Amniotic epithelial cell (primary cell): Measurements from ENCODE around the gene KRTAP12-2.
"Not testable (repeated sequence)": the region's sequence is repeated elsewhere in the genome, so short reads cannot be mapped to it uniquely, and the experiment has no call there.

Source experiments
- DNase-seq: peaks from one replicate; pipeline ENCODE4 v3.0.0-alpha.2; 2010; ENCODE audit warnings: low read depth

Gene KRTAP12-2

DNA sequence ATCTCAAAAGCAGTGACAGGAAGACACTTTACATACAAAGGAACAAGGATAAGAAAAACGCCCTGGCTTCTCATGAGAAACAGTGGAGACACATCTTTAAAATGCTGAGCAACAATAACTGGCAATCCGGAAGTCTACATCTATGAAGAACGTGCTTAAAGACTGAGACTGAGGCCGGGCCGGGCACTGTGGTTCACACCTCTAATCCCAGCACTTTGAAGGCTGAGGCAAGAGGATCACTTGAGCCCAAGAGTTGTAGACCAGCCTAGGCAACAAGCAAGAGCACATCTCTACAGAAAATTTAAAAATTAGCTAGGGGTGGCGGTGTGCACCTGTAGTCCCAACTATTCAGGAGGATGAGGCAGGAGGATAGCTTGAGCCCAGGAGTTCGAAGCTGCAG is 17.4 kb upstream of the KRTAP12-2 start:
- DNase-seq, result no peak

DNA sequence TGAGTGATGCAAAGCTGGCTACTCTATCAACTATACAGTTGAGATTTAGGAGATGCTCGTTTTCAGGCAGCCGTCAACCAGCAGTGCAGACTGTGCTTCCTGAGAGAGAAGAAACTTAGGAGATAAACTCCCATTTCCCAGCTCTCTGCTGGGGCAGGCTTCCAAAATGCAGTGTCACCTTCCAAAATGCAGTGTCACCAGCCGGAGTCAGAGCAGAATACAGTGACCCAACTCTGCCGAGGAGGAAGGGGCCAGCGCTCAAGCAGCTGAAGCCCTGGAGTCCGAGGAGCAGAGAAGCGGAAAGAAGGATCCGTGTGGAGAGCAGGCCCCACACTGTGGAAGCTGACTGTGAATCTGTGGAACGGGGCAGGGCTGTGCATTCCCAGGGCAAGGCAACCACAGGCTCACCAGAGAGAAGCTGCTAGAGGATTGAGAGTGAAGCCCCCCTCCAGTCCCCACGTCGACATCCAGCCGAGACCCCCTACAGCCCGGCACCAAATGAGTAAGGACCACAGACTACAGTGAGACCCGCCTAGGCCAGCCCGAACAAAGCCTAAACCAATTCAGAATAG is 15.9 kb upstream of the KRTAP12-2 start:
- no peak for DNase-seq

DNA sequence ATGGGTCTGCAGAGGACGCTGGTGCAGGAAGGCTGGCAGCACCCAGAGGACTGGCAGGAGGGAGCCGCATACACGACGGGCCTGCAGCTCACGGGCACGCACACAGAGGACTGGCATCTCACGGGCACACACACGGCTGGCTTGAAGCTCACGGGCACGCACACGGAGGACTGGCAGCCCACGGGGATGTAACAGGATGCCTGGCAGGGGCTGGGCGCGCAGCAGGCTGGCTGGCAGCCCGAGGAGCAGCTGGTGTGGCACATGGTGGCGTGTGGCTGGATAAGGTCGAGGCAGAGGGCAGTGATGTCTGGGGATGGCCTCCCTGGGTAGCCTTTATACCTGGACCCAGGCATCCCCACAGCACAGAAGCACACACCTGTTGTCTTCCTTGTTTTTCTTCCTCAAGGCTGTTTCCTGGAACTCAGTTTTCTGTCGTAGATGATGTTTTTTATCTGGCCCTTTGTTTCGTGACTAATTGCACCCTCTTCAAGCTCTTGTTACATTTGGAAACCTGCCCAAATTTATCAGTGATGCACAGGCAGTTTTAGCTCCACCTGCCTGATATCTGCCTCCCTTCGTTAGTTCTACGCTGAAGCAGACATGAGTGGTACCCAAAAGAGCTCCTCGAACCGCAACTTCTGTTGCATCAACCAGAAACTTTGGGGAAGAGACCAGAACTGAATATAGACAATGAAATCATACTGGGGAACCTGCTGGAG is 15.3 kb upstream of the KRTAP12-2 start, which contains the start of gene KRTAP12-1:
Gene KRTAP12-1 (minus strand): TSS at position 303 of the 719 bp plus-strand sequence. CDS start 40 bp downstream, at position 263.
- DNase-seq, result no peak

DNA sequence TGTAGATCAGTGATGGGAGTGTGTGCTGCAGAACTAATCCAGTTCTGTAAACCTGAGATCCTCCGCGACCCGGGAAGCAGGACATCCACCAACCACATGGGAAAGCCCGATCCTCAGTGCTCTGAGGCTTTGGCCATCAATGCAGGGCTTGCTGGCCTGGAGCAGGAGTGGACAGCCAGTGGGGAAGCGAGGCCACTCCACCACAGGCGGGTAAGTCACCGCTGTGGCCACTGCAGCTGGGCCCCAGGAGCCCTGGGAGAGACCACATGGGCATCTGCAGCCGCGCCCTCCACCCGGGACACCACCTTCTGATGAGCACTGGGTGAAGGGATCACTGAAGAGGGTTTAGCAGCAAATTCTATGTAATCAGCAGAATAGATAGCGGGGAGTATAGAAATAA is 14.4 kb upstream of the KRTAP12-2 start:
- no peak for DNase-seq

DNA sequence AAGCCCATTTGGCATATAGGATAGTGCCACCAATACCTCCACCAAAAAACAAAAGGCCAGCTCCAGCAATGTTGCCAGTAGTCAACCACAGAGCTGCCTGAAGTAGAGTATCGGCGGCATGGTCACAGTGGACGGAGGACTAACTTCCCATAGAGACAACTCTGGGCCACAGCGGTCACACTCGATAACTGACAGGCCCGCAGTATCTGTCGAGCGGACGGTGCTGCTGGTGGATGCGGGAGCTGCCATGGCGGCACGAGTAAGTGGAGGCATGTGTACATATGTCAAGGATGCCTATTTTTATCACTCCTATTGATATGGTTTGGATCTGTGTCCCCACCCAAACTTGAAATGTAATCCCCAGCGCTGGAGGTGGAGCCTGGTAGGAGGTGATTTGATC is 11.2 kb upstream of the KRTAP12-2 start:
- DNase-seq, result no peak

DNA sequence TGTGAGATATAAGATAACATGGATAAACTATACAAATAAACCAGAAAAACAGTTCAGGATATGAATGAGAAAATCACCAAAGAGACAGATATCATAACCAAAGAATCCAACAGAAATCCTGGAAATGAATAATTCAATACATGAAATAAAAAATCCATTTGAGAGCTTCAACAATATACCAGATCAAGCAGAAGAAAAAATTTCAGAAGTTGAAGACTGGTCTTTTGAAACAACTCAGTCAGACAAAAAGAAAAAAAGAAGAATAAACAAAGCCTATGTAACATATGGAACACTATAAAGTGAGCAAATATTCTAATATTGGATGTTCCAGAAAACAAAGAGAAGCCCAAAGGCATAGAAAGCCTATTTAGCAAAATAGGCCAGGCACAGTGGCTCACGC is 5.2 kb upstream of the KRTAP12-2 start:
- DNase-seq, result no peak

DNA sequence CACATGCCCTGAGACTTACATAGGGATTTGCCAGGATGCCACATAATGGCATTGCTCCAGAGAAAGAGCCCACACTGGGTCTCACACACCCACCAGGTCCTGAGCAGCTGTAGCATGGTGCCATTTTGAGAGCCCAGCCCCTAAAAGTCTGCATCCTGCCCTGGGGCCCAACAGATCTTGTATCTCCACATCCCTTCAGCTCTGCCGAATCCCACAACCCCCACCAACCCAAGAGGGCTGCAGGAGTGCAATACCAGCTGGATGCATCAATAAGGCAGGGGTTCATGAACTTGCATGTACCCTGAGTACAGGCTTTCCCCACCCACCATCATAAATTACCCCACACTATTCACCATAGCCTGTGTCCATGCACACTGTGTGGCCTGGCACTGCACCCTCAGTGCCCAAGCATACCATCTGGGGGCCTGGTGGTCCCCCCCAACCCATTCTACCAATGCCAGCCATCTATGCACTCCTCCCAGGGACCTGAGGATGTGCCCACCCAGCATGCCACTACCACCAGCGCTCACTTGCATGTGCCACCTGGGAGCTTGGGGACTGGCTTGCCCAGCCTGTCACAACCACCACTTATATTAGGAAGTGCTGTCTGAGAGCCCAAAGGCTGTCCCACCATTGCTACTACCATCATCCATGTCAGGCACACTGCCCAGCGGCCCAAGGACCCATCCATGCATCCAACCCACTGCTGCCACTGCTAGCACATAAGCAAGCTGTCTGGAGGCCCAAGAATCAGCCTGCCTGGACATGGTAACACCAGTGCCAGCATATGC is 4.1 kb upstream of the KRTAP12-2 start:
- DNase-seq, result no peak

DNA sequence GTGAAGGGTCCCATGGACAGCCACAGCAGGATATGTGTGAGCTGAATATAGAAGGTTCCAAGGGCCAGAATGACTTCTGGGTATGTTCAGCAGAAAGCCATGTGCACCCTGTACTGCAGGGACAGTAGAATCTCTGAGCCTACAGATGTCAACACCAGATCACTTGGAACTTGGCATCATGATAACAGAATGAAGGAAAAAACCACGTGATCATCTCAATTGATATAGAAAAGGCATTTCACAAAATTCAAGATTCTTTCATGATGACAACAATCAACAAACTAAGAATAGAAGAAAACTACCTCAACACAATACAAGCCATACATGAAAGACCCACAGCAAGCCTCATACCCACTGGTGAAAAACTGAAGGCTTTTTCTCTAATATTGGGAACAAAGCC is 885 bp upstream of the KRTAP12-2 start:
- DNase-seq, result no peak

DNA sequence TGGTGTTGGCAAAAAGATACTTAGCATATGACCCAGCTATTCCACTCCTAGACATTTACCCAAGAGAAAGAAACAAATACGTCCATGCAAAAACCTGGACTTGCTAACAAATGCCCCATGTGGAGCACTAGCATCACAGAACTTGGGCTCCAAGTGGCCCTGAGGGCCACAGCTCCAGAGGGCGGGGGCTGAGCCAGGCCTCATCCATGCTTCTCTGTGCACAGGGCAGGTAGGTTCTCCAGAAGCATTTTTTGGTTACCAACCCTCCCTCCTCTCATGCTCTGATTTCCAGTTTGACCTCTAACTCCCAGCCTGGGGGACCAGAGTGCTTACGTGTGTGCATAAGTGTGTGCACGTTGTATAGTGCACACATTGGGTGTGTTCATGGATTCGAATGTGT is 2.0 kb downstream of the KRTAP12-2 start:
- no peak for DNase-seq

DNA sequence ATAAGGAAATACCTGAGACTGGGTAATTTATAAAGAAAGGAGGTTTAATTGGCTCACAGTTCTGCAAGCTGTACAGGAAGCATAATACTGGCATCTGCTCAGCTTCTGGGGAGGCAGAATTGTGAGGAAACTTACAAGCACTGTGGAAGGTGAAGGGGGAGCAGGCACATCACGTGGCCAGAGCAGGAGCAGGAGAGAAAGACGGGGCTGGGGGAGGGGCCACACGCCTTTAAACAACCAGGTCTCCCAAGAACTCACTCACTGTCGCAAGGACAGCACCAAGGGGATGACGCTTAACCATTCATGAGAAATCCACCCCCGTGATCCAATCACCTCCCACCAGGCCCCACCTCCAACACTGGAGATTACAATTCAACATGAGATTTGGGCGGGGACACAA is 5.2 kb downstream of the KRTAP12-2 start:
- DNase-seq, result not testable (repeated sequence)

DNA sequence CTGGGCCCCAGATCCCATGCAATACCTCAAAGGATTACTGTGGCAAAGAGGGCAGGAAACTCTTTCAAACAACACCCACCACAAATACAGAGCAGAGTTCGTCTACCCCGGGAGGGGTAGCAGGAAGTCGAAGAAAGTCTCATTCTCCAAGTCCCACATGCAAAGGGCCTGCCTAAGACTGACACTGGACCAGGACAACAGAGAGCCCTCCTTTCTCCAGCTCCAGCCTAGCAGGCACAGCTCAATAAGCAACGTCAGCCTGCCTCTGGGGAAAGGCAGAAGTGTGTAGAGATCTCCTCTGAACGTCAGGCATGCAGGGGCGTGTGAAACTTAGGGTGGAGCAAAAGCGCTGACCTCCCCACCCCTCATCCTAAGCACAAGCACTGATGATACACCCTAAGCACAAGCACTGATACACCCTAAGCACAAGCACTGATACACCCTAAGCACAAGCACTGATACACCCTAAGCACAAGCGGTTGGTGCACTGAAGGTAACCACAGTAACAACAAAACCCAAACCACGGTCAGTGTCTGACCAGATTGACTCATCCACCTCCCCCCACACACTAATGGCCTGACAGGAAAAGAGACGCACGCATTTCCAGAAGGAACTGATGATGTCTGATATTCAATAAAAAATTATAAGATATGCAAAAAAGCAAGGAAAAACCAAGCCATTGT is 7.7 kb downstream of the KRTAP12-2 start:
- no peak for DNase-seq

DNA sequence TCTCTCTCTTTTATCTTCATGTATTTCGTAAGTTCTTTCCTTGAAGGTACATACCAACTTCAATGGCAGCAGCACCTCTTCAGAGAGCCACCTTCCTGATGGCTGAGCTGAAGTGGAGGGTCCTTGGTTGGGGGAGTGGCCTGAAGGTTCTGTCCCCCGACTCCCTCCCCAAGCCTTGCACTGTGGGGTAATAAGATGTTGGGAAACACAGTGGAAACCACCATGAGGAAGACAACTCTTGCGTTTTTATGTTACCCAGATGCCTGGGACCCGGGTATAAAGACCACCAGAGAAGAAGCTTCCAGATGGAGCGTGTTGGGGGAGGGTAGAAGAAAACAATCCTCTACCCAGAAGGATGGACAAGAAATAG is 8.2 kb downstream of the KRTAP12-2 start:
- DNase-seq, result no peak

DNA sequence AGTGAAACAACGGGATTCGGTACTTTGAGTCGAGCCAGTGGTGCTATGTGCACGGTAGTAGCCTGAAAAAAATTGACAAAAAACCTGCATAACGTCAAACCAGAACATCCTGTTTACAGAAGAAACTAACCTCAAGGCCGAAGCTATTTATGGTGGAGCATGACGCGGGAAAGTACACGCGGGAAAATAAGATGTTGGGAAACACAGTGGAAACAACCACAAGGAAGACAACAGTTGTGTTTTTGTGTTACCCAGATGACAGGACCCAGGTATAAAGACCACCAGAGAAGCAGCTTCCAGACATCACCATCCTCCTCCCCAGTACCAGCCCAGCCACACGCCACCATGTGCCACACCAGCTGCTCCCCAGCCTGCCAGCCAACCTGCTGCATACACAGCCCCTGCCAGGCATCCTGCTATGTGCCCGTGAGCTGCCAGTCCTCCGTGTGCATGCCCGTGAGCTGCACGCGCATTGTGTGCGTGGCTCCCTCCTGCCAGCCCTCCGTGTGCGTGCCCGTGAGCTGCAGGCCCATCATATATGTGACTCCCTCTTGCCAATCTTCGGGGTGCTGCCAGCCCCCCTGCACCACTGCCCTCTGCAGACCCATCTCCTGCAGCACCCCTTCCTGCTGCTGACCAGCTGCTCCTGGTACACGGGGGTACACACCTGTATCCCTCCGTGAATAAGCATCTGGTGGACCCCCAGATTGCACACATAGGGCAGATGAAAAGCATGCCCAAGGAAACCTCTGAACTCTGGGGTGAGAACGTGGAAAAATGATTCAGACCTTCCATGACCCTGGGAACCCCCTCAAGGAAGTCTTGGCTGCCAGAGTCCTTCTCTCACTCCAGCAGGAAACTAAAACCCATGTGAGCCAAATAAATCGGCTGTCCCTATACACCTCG is 8.8 kb downstream of the KRTAP12-2 start, which contains the start of gene KRTAP12-3:
Gene KRTAP12-3 (plus strand): TSS at position 298 of the 906 bp plus-strand sequence. CDS start 48 bp downstream, at position 346.
- DNase-seq, result no peak

DNA sequence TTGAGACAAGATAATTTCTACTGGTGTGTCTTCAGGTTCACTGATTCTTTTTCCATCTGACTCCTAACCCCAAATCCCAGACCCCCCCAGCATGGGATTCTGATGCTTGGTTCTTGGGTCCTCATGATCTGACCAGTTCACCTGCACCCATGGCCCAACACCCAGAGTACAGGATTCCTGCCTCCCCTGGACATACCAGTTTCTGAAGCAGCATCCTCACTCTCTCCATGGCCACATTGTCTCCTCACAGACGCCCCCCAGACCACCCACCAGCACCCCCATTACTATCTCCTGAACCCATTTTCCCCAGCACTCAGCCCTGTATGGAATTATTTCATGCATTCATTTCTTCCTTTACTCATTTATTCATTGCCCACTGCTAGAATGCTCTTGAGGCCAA is 9.9 kb downstream of the KRTAP12-2 start:
- DNase-seq, result no peak

DNA sequence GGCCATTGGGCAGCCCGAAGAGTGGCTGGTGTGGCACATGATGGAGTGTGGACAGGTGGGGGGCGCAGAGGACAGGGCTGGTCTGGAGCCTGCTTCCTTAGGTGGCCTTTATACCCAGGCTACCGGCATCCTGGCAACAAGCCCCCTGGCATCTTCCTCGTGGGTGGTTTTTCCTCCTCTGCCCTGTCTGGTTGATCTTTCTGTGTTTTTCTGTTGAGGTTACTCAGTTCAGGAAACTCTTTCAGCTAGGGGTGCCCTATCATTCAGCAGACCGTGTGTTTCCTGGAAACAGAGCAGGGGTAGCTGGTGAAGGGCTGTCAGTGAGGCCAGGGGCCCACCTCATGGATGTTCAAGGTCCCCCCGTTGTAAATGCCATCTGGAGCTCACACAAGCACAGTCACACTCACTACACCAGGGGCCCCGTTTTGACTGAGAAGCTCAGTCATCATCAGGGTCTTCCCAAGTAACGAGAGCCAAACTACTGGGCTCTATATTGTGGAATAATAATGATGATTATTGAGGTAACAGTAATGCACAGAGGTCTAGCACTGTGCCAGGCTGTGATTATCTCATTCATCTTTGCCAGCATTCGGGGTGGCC is 12.1 kb downstream of the KRTAP12-2 start, which contains the start of gene KRTAP12-4:
Gene KRTAP12-4 (minus strand): TSS at position 84 of the 600 bp plus-strand sequence. CDS start 45 bp downstream, at position 39.
- no peak for DNase-seq

DNA sequence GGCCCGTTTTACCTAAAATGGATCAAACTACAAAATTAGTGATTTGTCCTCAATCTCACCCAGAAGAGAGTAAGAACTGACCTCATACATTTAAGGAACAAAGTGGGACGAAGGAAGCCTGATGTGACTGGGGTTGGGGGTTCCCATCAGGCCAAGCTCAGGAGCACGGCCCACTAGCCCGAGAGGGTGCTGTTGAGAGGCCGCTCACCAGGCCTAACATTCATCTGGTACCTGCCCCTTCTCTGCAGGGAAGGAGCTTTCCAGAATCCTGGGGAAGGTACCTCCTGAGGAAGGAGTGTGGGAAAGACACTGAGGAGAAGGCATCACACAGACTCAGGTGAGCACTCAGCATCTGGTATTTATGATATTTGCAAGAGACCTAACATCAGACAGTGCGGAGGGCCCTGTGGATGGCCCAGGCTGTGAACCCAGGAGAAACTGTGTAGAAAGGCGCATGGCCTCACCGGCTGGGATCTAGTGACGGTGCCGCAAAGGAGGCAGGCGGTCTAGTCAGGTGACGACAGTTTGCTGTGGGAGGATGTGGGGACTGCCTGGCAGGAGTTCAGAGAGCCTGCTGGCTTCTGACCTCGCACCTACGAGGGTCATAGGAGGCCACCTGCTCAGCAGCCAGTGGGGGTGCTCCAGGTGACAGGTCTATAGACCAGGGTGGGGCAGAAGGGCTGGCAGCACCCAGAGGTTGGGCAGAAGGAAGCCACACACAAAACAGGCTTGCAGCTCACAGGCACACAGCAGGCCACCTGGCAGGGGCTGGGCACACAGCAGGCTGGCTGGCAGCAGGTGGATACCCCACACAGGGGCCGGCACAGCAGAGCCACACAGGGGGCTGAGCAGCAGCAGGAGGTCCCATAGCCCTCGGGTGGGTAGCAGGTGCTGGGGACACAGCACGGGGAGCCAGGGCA is 12.8 kb downstream of the KRTAP12-2 start:
- DNase-seq, result no peak

DNA sequence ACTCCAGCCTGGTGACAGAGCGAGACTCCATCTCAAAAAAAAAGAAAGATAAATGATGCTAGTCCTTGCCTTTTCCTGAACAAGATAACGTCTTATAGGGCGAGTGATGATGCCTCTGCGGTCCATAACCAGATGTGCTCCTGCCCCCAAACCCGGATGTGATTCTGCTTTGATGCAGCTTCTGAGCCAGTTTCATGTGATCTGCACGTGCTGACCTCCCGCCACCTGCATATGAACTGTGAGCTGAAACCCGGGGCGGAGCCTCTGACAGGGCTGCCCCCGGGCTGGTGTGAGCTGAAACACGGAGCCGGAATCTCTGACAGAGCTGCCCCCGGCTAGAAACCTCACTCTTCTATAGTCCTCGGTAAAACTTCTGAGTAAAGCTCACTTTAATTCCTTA is 13.6 kb downstream of the KRTAP12-2 start:
- no peak for DNase-seq

DNA sequence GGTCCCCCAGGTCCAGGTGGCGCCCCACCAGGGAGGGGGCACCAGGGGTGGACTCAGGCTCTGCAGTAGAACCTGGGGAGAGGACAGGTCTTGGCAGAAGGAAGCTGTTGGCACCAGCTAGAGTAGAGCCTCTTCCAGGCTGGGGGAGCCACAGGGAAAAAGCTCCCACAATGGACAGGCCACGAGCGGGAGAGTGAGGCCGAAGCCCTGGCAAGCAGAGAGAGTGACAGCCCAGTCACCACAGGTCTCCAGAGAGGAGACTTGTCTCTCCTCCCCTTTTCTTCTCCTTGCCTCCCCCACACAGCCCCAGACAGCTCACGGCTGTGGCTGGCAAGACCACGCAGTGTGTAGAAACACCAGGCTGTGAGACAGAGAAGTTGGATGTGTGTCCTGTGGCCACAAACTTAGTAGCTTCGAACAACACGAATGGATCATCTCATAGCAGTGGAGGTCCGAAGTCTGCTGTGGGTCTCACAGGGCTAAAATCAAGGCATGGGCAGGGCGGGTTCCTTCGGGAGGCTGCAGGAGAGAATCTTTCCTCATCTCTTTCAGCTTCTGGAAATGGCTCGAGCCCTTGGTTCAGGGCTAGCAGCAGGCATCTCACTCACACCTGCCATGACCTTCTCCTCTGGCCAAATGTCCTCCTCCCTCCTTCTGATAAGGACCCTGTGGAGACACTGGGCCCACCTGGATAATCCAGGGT is 15.6 kb downstream of the KRTAP12-2 start:
- no peak for DNase-seq
